ENCODE data around the gene GNB5. TPM values are rescaled to one million over a fixed set of nuclear protein-coding genes. Genes with fewer than 3 reads are reported as not detected.

GNB5 gene
- 40.0 and 53.7 TPM in 2 replicates for total RNA-seq

DNA sequence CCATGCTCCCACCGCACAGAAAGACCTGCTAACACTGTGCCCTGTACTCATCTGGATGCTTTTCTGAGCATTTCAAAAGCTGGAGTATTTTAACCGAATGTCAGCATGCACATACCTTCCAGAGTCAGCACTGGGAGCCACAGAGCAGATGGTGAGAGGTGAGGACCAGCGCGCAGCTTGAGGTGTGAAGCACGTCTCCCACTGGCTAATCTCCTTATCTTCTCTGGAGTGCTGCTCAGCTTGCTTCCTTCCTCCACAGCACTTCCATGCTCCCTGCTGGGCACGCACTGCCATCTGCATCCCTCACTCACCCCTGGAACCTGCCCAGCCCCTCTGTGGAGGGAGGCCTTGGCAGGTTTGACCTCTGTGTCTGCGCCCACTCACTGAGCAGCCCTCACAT is at the start of gene GNB5:
GNB5 (minus strand) TSS at position 186 of the 400 bp plus-strand sequence. CDS start 6,716 bp downstream, outside the sequence.

Other genes with a start within 250 kb of the GNB5 start
- gene LEO1, start 219.6 kb downstream of the GNB5 start, total RNA-seq = 21.8 and 23.9 TPM in 2 replicates
- 56.9 and 62.2 TPM in 2 replicates for gene MAPK6, start 172.2 kb downstream of the GNB5 start, total RNA-seq
- not detected in 2 replicates for gene BCL2L10, start 78.6 kb downstream of the GNB5 start, total RNA-seq
- gene MYO5C, start 104.4 kb upstream of the GNB5 start, total RNA-seq = 0.07 and 0.10 TPM in 2 replicates

Data from smooth muscle cell of the pulmonary artery (primary cell).